GM12865 (cell line): ENCODE measurements around the gene TMEM63B.

Experiments used
- DNase-seq: peaks from one replicate; pipeline ENCODE4 v3.0.0; 2010; ENCODE audit warnings: low read depth
- H3K4me3 ChIP-seq: 2 replicates; pipeline ENCODE4 v1.5.1; 2011; ENCODE audit warnings: mild to moderate bottlenecking, low read depth, low read length, control low read depth
- TF ChIP-seq, protein P1 (sequence below): IDR thresholded peaks from 2 replicates; pipeline ENCODE4 v1.5.1; 2011; ENCODE audit warnings: low read length, control low read depth, low read depth, inconsistent platforms; ENCODE audit not compliant: insufficient read depth; ENCODE audit errors: missing control alignments

TMEM63B gene

DNA sequence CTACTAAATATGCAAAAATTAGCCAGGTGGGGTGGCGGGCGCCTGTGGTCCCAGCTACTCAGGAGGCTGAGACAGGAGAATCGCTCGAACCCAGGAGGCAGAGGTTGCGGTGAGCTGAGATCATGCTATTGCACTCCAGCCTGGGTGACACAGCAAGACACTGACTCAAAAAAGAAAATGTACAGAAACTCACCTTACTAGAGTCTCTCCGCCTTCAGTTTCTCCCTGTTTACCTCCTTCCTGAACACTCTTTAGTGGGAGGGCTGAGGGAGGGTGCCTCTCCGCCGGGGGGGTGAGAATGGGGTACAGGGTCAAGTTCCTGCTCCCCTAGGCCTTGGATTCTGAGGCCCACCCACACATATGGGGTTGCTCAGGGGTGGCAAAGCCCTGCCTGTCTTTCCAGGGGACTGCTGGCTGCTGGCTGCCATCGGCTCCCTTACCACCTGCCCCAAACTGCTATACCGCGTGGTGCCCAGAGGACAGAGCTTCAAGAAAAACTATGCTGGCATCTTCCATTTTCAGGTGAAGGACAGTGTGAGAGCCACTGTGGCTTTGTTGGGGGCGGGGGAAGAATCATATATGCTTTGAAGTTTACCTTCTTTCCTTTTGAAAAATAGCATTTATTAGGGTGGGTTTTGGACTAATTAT is 44.7 kb downstream of the TMEM63B start:
- DNase-seq, result no peak
- TF ChIP-seq, protein P1, sequence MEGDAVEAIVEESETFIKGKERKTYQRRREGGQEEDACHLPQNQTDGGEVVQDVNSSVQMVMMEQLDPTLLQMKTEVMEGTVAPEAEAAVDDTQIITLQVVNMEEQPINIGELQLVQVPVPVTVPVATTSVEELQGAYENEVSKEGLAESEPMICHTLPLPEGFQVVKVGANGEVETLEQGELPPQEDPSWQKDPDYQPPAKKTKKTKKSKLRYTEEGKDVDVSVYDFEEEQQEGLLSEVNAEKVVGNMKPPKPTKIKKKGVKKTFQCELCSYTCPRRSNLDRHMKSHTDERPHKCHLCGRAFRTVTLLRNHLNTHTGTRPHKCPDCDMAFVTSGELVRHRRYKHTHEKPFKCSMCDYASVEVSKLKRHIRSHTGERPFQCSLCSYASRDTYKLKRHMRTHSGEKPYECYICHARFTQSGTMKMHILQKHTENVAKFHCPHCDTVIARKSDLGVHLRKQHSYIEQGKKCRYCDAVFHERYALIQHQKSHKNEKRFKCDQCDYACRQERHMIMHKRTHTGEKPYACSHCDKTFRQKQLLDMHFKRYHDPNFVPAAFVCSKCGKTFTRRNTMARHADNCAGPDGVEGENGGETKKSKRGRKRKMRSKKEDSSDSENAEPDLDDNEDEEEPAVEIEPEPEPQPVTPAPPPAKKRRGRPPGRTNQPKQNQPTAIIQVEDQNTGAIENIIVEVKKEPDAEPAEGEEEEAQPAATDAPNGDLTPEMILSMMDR, result no peak
- H3K4me3 ChIP-seq, result no peak overlapping the region

DNA sequence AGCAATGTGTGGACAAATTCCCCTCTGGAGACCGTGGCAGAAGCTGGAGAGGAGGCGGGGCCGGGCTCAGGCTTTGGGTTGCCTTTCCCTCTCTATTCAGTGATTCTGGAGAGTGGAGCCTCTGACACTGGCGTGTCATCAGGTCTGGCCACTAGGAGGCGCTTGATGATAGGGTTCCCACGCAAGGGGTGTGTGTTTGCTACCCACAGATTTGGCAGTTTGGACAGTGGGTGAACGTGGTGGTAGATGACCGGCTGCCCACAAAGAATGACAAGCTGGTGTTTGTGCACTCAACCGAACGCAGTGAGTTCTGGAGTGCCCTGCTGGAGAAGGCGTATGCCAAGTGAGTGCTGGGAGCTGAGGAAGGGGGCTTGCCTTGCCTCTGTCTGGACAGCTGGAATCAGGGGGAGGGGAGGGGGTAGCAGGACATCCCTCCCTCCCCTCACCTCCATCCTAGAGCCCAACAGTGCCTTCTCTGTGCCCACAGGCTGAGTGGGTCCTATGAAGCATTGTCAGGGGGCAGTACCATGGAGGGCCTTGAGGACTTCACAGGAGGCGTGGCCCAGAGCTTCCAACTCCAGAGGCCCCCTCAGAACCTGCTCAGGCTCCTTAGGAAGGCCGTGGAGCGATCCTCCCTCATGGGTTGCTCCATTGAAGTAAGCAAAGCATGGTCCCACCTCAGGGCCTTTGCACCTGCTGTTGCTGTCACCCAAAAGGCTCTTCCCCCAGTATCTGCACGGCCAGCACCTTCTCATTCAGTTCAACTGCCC is 45.6 kb downstream of the TMEM63B start:
- H3K4me3 ChIP-seq, result no peak overlapping the region
- DNase-seq, result peak; percentile 84
- TF ChIP-seq, protein P1, result peak; percentile 92

DNA sequence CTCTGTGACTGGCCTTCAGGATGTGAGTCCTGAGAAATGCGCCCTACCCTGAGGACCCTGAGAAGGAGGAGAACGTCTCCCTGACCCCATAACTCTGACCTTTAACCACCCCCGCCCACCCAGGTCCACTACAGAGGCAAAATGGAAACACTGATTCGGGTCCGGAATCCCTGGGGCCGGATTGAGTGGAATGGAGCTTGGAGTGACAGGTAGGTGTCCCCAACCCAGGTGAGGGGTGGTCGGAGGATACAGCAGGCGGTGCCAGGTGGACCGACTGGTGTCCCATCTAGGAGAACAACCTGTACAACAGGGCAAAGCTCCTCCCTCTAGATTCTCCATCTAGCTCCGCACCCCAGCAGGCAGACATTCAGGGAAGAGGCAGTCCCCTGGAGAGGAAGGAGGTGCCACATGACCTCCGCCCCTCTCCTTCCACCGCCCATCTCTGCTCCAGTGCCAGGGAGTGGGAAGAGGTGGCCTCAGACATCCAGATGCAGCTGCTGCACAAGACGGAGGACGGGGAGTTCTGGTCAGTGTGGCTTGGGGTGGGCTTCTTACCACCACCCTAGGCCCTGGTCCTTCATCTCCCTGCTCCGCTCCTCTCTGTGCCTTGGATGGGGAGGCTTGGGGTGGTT is 48.9 kb downstream of the TMEM63B start:
- H3K4me3 ChIP-seq, result peak overlapping the region; percentile 31; the same call in 1 of the 2 replicates
- DNase-seq, result no peak
- TF ChIP-seq, protein P1, result no peak

DNA sequence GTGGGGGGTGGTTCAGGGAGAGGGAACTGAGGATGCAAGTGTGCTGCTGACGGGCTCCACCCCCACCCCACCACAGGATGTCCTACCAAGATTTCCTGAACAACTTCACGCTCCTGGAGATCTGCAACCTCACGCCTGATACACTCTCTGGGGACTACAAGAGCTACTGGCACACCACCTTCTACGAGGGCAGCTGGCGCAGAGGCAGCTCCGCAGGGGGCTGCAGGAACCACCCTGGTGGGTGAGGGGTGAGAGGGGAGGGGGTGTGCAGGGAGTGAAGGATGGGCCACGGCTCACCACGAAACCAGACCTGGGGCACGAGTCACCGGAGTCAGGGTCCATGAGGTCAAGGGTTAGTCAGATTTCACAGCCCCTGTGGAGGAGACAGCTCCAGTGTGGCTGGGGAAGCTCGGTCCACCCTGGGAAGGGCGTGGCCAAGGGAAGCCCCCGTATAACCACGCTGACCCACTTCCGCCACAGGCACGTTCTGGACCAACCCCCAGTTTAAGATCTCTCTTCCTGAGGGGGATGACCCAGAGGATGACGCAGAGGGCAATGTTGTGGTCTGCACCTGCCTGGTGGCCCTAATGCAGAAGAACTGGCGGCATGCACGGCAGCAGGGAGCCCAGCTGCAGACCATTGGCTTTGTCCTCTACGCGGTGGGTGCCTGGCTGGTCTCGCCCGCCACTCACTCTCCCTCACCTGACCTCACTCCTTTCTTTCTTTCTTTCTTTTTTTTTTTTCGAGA is 49.6 kb downstream of the TMEM63B start:
- DNase-seq, result peak; percentile 80
- peak overlapping the region; percentile 31 for H3K4me3 ChIP-seq
- TF ChIP-seq, protein P1, result no peak

DNA sequence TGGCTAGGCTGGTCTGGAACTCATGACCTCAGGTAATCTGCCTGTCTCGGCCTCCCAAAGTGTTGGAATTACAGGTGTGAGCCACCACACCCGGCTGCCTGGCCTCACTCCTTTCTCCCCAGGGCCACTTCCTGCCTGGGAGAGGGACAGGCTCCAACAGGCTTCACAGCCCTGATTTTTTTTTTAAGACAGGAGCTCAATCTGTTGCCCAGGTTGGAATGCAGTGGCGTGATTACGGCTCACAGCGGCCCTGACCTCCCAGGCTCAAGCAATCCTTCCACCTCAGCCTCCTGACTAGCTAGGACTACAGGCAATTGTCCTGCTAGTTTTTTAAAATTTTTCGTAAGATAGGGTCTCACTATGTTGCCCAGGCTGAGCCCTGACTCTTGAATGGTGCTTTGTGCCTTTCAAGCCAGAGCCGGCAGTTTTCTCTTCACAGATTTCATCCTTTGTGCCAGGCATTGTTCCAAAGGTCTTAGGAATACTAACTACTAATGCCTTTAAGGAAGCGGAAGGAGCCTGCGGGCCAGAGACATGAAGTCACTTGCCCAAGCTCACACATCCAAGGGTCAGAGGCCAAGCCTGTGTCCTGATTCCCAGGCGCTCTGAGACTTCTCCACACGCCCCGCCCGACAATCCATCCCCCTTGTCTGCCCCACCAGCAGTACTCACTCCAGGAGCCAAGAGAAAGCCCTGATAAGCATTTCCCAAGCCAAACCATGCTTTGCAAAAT is 50.5 kb downstream of the TMEM63B start:
- no peak overlapping the region for H3K4me3 ChIP-seq
- no peak for DNase-seq
- TF ChIP-seq, protein P1, result no peak

DNA sequence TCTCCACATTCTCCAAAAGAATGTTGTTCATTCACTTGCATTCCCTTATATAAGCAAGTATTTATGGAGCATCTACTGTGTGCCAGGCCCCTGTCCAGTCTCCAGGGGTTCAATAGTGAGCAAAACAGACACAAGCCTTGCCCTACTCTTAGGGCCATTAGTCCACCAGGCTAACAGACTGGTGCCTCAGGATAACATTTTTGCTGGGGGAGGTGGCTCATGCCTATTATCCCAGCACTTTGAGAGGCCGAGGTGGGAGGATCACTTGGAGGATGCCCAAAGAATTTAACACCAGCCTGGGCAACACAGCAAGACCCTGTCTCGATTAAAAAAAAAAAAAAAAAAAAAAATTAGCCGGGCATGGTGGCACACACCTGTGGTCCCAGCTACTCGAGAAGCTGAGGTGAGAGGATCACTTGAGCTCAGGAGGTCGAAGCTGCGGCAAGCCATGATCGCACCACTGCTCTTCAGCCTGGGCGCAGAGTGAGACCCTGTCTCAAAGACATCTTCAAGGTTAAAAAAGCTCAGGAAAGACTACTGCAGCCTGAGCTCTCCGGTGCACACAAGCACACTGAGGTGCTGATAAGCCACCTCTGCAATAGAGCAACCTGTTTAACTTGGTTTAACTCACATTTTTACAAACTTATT is 51.2 kb downstream of the TMEM63B start:
- H3K4me3 ChIP-seq, result no peak overlapping the region
- DNase-seq, result no peak
- TF ChIP-seq, protein P1, result no peak
